Measurements from ENCODE around the gene ZBTB16. TPM values are rescaled to one million over a fixed set of nuclear protein-coding genes. Genes with fewer than 3 reads are reported as not detected.

The ZBTB16 gene
- total and polyA plus RNA-seq, 2 experiments from 2014 or later = 0.29 to 1.4 TPM

DNA sequence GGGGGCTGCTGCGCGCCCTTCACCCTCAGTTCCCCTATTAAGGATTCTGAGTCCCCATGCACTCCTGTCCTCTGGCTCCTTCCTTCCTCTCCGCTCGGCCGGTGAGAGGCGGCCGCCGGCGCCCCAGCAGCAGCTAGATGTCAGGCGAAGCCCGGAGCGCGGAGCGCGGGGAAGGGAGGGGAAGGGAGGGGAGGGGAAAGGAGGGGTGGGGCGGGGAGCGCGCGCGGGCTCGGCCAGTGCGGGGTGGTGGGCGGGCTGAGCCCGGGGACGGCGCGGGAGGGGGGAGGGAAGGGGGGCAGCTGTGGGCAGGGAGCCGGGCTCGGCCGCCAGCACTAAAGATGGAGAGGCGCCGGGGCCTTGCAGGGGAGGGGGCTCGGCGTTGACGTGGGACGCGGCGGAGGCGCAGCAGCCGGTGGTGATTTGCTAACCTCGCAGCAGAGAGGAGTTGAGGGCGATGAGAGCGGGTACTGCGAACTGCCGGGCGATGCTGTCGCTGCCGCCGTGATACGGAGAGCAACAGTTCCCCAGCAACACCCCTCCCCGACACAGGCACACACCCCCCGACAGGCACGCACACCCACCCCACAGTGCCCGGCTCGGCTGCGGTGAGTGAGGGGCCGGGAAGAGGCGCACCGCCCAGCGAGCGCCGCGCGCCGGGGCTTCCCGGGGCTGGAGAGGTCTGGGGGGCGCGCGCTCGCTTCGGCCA lies at the start of gene ZBTB16 (continued):
- TF ChIP-seq POLR2AphosphoS5 (IDR thresholded peaks at IDR 0.05; ENCODE audit: low read depth) = peak; percentile 36; the same call in 1 of the 2 replicates
- TF ChIP-seq NANOG (IDR thresholded peaks at IDR 0.05; ENCODE audit: borderline replicate concordance) = no peak
- no peak for TF ChIP-seq EZH2 (IDR thresholded peaks at IDR 0.05; ENCODE audit: low read depth, unreplicated experiment)

DNA sequence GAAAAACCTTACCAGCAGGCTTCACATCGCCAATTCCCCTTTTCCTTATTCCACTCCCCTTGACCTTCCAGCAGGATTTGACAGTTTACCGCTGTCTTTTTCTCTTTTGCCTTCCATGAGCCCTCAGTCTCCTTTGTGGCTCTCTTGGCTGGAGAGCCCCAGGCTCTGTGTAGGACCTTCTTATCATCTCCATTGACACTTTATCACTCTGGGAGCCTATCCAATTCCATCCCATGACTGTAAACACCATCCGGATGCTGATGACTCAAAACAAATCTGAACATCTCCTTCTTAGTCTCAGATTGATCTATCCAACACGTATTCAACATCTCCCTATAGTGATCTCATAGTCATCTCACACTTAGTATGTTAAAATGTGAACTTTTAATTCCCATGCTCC lies 48.6 kb upstream of the ZBTB16 start:
- Mint-ChIP-seq H3K36me3 (ENCODE audit: low read depth) (no peaks in the 10 kb centered on the region), H3K9me3 (no peaks in the 10 kb centered on the region), H3K27ac (no peak overlapping the region), H3K4me1 (no peaks in the 10 kb centered on the region), H3K27me3 (ENCODE audit: insufficient read depth, low read depth, poor library complexity) (peaks cover 2% of the 10 kb centered on the region), H3K4me3 (no peak overlapping the region)
- Histone ChIP-seq H3K27me3 (ENCODE audit: insufficient read depth) (no peaks in the 10 kb centered on the region), H3K4me1 (ENCODE audit: insufficient read depth) (no peaks in the 10 kb centered on the region), H3K9me2 (ENCODE audit: insufficient read depth) (no peaks in the 10 kb centered on the region), H3K27ac (ENCODE audit: low read depth) (no peak overlapping the region), H3K4me3 (no peak overlapping the region), H3K79me2 (replicated peaks; ENCODE audit: insufficient read depth) (no peaks in the 10 kb centered on the region), H3F3A (replicated peaks; ENCODE audit: low read depth) (no peaks in the 10 kb centered on the region), H3K36me3 (ENCODE audit: insufficient read depth) (no peaks in the 10 kb centered on the region), H2AFZ (no peak overlapping the region; the same call in 1 of the 2 replicates), H4K20me1 (replicated peaks; ENCODE audit: insufficient read depth) (no peaks in the 10 kb centered on the region), H3K4me2 (no peak overlapping the region)
- no peak for DNase-seq (ENCODE audit: low spot score)
- TF ChIP-seq JUNB (IDR thresholded peaks at IDR 0.05; ENCODE audit: unreplicated experiment) (no peak), EZH2 (IDR thresholded peaks at IDR 0.05; ENCODE audit: low read depth, unreplicated experiment) (no peak)
- ATAC-seq = no peak

DNA sequence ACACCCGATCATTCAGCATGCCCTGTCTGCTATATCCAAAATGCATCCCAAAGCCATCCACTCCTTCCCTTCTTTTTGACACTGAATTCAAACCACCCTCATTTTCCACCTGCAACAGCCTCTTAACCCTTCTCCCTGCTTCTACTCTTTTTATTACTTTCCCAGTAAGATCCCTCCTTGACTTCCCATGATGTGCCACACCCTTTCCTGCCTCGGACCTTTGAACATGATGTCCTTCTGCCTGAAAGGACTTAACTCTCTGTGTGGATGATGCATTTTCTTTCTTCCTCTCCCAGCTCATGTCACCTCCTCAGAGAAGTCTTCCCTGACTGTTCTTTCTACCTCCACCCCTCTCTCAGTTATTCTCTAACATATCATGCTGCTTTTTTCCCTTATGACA lies 48.1 kb upstream of the ZBTB16 start:
- H3F3A ChIP-seq (replicated peaks; ENCODE audit: low read depth) = no peaks in the 10 kb centered on the region
- no peaks in the 10 kb centered on the region for H3K4me1 ChIP-seq (ENCODE audit: insufficient read depth)
- TF ChIP-seq, protein P1, sequence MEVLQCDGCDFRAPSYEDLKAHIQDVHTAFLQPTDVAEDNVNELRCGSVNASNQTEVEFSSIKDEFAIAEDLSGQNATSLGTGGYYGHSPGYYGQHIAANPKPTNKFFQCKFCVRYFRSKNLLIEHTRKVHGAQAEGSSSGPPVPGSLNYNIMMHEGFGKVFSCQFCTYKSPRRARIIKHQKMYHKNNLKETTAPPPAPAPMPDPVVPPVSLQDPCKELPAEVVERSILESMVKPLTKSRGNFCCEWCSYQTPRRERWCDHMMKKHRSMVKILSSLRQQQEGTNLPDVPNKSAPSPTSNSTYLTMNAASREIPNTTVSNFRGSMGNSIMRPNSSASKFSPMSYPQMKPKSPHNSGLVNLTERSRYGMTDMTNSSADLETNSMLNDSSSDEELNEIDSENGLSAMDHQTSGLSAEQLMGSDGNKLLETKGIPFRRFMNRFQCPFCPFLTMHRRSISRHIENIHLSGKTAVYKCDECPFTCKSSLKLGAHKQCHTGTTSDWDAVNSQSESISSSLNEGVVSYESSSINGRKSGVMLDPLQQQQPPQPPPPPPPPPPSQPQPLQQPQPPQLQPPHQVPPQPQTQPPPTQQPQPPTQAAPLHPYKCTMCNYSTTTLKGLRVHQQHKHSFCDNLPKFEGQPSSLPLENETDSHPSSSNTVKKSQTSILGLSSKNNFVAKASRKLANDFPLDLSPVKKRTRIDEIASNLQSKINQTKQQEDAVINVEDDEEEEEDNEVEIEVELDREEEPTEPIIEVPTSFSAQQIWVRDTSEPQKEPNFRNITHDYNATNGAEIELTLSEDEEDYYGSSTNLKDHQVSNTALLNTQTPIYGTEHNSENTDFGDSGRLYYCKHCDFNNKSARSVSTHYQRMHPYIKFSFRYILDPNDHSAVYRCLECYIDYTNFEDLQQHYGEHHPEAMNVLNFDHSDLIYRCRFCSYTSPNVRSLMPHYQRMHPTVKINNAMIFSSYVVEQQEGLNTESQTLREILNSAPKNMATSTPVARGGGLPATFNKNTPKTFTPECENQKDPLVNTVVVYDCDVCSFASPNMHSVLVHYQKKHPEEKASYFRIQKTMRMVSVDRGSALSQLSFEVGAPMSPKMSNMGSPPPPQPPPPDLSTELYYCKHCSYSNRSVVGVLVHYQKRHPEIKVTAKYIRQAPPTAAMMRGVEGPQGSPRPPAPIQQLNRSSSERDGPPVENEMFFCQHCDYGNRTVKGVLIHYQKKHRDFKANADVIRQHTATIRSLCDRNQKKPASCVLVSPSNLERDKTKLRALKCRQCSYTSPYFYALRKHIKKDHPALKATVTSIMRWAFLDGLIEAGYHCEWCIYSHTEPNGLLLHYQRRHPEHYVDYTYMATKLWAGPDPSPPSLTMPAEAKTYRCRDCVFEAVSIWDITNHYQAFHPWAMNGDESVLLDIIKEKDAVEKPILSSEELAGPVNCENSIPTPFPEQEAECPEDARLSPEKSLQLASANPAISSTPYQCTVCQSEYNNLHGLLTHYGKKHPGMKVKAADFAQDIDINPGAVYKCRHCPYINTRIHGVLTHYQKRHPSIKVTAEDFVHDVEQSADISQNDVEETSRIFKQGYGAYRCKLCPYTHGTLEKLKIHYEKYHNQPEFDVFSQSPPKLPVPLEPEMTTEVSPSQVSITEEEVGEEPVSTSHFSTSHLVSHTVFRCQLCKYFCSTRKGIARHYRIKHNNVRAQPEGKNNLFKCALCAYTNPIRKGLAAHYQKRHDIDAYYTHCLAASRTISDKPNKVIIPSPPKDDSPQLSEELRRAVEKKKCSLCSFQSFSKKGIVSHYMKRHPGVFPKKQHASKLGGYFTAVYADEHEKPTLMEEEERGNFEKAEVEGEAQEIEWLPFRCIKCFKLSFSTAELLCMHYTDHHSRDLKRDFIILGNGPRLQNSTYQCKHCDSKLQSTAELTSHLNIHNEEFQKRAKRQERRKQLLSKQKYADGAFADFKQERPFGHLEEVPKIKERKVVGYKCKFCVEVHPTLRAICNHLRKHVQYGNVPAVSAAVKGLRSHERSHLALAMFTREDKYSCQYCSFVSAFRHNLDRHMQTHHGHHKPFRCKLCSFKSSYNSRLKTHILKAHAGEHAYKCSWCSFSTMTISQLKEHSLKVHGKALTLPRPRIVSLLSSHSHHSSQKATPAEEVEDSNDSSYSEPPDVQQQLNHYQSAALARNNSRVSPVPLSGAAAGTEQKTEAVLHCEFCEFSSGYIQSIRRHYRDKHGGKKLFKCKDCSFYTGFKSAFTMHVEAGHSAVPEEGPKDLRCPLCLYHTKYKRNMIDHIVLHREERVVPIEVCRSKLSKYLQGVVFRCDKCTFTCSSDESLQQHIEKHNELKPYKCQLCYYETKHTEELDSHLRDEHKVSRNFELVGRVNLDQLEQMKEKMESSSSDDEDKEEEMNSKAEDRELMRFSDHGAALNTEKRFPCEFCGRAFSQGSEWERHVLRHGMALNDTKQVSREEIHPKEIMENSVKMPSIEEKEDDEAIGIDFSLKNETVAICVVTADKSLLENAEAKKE (CRISPR knock-in tag; IDR thresholded peaks at IDR 0.05) = no peak
- TF ChIP-seq ZNF114 (CRISPR knock-in tag; IDR thresholded peaks at IDR 0.05) (no peak), ZNF331 (CRISPR knock-in tag; IDR thresholded peaks at IDR 0.05; ENCODE audit: low read depth) (no peak), EZH2 (IDR thresholded peaks at IDR 0.05; ENCODE audit: low read depth, unreplicated experiment) (no peak), NANOG (IDR thresholded peaks at IDR 0.05; ENCODE audit: borderline replicate concordance) (no peak), EZH2phosphoT487 (IDR thresholded peaks at IDR 0.05; ENCODE audit: unreplicated experiment) (no peak)
- TF ChIP-seq, protein P2, sequence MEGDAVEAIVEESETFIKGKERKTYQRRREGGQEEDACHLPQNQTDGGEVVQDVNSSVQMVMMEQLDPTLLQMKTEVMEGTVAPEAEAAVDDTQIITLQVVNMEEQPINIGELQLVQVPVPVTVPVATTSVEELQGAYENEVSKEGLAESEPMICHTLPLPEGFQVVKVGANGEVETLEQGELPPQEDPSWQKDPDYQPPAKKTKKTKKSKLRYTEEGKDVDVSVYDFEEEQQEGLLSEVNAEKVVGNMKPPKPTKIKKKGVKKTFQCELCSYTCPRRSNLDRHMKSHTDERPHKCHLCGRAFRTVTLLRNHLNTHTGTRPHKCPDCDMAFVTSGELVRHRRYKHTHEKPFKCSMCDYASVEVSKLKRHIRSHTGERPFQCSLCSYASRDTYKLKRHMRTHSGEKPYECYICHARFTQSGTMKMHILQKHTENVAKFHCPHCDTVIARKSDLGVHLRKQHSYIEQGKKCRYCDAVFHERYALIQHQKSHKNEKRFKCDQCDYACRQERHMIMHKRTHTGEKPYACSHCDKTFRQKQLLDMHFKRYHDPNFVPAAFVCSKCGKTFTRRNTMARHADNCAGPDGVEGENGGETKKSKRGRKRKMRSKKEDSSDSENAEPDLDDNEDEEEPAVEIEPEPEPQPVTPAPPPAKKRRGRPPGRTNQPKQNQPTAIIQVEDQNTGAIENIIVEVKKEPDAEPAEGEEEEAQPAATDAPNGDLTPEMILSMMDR (conservative IDR thresholded peaks at IDR 0.05; ENCODE audit: low read depth in 2 of 2) = no peak
- H3K27me3 ChIP-seq (ENCODE audit: insufficient read depth) = no peaks in the 10 kb centered on the region
- ATAC-seq (no peak), DNase-seq (ENCODE audit: low spot score) (no peak)
- H3K4me2 ChIP-seq = no peak overlapping the region
- H3K79me2 ChIP-seq (replicated peaks; ENCODE audit: insufficient read depth) = no peaks in the 10 kb centered on the region
- H3K4me1 Mint-ChIP-seq = no peaks in the 10 kb centered on the region
- H3K27ac Mint-ChIP-seq = no peak overlapping the region
- H3K36me3 ChIP-seq (ENCODE audit: insufficient read depth) = no peaks in the 10 kb centered on the region
- no peaks in the 10 kb centered on the region for H3K36me3 Mint-ChIP-seq (ENCODE audit: low read depth)
- H3K9me3 Mint-ChIP-seq = no peaks in the 10 kb centered on the region
- no peaks in the 10 kb centered on the region for H4K20me1 ChIP-seq (replicated peaks; ENCODE audit: insufficient read depth)
- no peak overlapping the region for H3K27ac ChIP-seq (ENCODE audit: low read depth)
- H2AFZ ChIP-seq = no peak overlapping the region; the same call in 1 of the 2 replicates
- no peaks in the 10 kb centered on the region for H3K9me2 ChIP-seq (ENCODE audit: insufficient read depth)
- H3K4me3 ChIP-seq = no peak overlapping the region
- peaks cover 2% of the 10 kb centered on the region for H3K27me3 Mint-ChIP-seq (ENCODE audit: insufficient read depth, low read depth, poor library complexity)
- H3K4me3 Mint-ChIP-seq = no peak overlapping the region

Data from GM23338 (cell line).